Left renal pelvis (tissue), 4 donors: ENCODE data around the gene CA5B. TPM values are rescaled to one million over a fixed set of nuclear protein-coding genes. Genes with fewer than 3 reads are reported as not detected.
"Not testable (repeated sequence)": the region's sequence is repeated elsewhere in the genome, so short reads cannot be mapped to it uniquely, and the experiment has no call there.

Experiments used
- DNase-seq, 4 donors: peaks; one replicate each; pipeline ENCODE4 v3.0.0-alpha.2; 2013; ENCODE audit warnings: low read depth in 4 of 4, low spot score in 3 of 4
- polyA plus RNA-seq, 4 donors: library from polyadenylated mRNA; unstranded; fragments of 120-200 nt; gene quantifications; one replicate each; pipeline ENCODE4 v1.2.1, GENCODE V29; 2013; ENCODE audit not compliant: insufficient read length in 4 of 4

The CA5B gene
- polyA plus RNA-seq, 4 donors, result 7.7 to 10.1 (median 9.1) TPM

- DNase-seq, result no peak
Measured at GRCh38 chrX:15747626-15748173, 9.6 kb downstream of the CA5B start.

- no peak for DNase-seq
Measured at GRCh38 chrX:15748841-15749240, 10.8 kb downstream of the CA5B start.

GRCh38 chrX:15749642-15750610 is 11.9 kb downstream of the CA5B start:
- DNase-seq, result no peak

GRCh38 chrX:15750611-15751154 is 12.6 kb downstream of the CA5B start:
- no peak for DNase-seq

GRCh38 chrX:15751155-15751819 is 13.2 kb downstream of the CA5B start:
- DNase-seq, result no peak

GRCh38 chrX:15755091-15755490 is 17.0 kb downstream of the CA5B start:
- no peak for DNase-seq

GRCh38 chrX:15758140-15758539 is 20.1 kb downstream of the CA5B start:
- no peak for DNase-seq

GRCh38 chrX:15759886-15760285 is 21.8 kb downstream of the CA5B start:
- not testable (repeated sequence) for DNase-seq

- no peak for DNase-seq
Measured at GRCh38 chrX:15761564-15762191, 23.6 kb downstream of the CA5B start.

- no peak for DNase-seq
Measured at GRCh38 chrX:15769300-15769954, 31.4 kb downstream of the CA5B start.

- DNase-seq, result no peak
Measured at GRCh38 chrX:15781961-15782699, 44.1 kb downstream of the CA5B start.

- DNase-seq, result no peak
Measured at GRCh38 chrX:15785176-15785750, 47.2 kb downstream of the CA5B start.

- DNase-seq, result no peak
Measured at GRCh38 chrX:15786915-15787314, 48.8 kb downstream of the CA5B start.

GRCh38 chrX:15789979-15790768 is 52.1 kb downstream of the CA5B start, which contains the start of gene ZRSR2:
Gene ZRSR2, plus strand, starts transcription at chrX:15790484. Its CDS starts 12 bp downstream, at chrX:15790496.
- DNase-seq, result peak; percentile 38 to 55 (median 52)

- DNase-seq, result peak in 1 of 4 donors; percentile 37
Measured at GRCh38 chrX:15790769-15791290, 52.8 kb downstream of the CA5B start.

GRCh38 chrX:15797707-15798106 is 59.6 kb downstream of the CA5B start:
- no peak for DNase-seq

- no peak for DNase-seq
Measured at GRCh38 chrX:15804563-15804962, 66.5 kb downstream of the CA5B start.

- DNase-seq, result no peak
Measured at GRCh38 chrX:15808254-15808653, 70.2 kb downstream of the CA5B start.
